Activated CD4-positive, alpha-beta T cell treated with anti-CD3 and anti-CD28 coated beads, Interleukin-2, amount 50 U/mL, for 24 hours (primary cell): ENCODE data around the gene SLC16A12.
"Not testable (repeated sequence)": the region's sequence is repeated elsewhere in the genome, so short reads cannot be mapped to it uniquely, and the experiment has no call there.

ENCODE experiments used
- DNase-seq, 2 donors: peaks; one replicate each; pipeline ENCODE4 v3.0.0-alpha.2; 2020; ENCODE audit warnings: low read depth in 1 of 2, low spot score in 1 of 2

The SLC16A12 gene

DNA sequence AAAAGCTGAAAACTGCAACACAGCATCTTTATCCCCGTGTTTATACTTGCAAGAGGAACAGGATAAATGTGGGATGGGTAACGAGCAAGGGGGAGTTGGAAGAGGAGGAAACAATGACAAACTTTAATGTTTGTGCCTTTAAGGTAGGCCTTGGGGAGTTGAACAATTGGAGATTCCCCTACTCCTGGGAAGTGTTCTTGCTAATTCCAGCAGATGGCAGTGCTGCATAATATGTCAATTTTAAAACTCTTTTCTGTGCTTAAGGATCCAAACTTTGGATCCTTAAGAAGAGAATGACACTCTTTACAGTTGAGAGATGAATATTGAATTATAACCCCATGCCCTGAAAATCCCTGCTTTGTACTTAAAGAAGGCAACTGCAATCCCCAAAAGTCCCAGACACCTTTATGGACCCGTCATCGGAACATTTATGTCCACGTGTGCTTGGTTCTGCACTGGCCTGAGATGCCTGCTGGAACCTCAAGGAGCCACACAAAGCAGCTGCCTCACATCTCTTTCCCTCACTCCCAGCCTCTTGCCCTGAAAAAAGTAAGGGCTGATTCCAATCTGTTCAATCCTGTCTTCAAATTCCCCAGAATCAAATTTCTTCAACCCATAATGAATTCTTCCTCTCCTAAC lies 109.0 kb downstream of the SLC16A12 start:
- DNase-seq, result no peak

DNA sequence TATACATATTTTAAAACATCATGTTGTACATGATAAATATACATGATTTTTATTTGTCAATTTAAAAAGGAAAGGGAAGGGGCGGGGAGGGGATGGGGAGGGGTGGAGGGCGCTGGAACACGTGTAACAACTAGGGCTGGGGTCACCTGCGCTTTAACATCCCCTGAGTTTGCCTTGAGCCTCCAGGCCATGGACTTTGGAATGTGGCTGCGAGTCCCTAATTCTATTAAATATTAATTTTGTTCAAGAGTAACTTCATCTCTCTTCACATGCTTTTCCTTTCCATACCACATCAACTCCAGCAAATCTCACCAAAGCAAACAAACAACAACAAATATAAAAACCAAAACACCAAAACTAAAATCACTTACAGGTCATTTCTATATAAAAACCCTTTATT lies 110.4 kb downstream of the SLC16A12 start:
- no peak for DNase-seq

DNA sequence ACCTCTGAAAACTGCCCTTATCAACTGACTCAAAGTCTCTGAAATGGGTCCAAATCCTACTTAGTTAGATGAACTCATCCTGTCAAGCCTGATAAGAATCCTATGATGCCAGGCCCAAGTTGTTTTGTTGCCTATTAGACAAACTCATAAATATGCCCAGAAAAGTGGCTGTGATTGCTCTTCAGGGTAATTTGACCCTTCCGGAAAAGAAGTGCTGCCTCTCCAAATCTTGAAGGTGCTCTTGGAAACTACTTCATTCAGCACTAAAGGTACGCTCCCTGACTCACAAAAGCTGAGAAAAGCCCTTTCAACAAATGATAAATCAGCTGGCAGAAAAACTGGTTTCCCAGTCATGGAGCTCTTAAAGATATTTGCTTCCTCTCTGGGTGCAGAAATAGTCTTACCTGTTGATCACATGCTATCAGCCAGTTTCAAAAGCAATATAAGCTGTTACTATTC lies 114.3 kb downstream of the SLC16A12 start:
- DNase-seq, result no peak

DNA sequence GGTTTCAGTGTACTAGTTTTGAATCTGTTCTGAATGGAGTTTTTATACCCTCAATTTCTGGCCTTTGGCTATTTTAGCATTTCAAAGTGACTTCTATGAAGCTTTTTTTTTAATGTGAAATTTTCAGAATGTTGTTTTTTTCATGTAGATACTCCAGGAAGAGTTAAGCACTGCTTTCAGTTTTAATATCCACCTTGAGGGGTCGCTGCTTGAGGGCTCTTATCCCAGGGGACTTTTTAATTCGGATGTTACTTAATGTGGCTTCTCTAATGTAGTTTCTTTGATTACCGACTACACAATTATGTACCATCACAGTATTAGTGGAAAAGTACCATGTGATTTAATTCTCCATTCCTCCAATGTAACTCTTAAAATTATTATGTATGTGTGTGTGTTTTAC lies 115.8 kb downstream of the SLC16A12 start:
- no peak for DNase-seq

DNA sequence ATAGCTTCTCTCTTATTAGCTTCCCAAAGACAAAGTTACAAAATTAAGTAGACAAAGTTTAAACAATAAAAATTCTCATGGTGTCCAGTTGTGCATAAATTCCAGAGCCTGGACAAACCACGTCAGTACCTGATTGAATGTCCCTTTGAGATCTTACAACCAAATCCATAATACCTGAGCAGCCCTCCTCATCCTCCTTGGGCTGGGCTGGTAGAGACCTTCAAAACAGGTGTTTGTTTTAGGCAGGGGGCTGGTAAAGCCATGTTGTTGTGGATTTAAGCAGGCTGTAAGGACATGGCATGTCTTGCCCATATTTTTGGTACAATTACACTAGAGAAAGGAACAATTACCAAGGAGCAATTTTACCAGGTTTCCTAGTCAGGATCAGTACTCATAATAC lies 118.9 kb downstream of the SLC16A12 start:
- no peak for DNase-seq

DNA sequence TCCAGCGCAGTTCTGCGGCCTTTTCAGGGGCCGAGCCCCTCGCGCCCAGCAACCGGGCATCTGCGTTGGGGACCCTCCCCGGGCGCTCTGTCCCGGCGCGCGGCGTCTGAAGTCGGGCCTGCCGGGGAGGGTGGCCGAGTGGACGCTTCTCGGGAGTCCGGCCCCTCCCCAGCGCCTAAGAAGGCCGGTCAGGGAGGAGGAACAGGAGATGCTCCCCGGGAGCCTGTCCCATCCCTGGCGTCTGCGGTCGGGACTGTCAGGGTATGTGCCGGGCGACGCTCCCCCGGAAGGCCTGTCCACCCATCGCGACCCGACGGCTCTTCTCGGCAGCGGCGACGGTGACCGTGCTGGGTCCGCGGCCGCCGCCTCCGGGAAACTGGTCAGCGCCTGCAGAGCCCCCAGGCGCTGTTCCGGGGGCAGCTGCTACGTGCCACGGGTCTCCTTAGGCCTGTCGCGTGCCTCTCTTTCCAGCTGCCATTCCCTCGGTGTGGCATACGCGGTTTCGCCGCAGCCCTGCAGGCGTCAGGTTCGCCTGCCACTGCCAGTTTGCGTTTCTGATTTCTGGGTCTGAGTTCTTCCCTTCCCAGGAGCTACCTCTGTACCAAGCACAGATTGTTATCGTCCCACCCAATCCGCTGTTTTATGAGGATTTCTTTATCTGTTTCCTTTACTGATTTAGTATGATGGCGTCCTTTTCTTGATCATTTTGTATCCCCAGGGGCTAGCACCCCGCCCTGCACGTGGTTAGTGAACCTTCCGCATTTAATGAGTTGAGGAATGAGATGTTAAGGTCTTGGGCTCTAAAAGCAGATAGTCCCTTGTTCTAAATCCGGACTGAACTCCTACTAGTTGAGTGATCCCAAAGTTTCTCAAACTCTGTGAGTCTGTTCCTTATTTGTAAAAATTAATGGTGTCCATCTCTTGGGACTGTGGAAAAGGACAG lies 120.2 kb downstream of the SLC16A12 start:
- DNase-seq, result peak in 1 of 2 donors; percentile 17

DNA sequence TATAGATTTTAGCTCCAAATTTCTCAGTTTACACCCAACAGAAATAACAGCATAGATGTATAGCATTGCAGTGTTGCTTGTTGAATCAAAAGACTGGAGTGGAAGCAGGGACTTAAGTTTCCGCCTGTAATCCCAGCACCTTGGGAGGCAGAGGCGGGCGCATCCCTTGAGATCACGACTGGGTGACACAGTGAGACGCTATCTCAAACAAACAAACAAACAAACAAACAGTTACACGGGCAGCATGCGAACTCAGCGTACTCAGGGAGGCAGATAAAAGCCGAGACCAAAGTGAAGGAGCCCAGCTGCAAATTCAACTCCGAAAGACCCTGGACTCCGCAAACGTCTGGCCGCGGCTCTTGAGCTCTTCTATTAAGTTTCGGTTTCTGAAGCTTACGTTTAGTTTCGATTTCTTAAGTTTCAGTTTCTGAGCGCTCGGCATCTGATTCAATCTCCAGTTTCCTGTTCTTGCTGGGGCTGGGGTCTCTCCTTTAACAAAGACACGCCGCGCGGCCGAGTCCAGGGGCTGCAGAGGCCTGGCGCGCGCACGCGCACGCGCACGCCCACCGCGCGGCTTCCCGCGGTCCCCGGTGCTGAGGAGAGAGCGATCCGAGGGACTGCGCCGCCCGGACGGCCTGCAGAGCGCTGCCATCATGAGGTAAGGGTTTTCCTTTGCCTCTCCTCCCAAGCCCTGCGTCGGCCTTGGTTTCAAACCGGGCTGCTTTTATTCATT lies 121.1 kb downstream of the SLC16A12 start, which contains the start of gene IFIT5:
TSS of gene IFIT5 (plus strand) at position 423 of the 733 bp plus-strand sequence. CDS start at position 654, 231 bp downstream.
- DNase-seq, result peak; percentile 39 to 49

DNA sequence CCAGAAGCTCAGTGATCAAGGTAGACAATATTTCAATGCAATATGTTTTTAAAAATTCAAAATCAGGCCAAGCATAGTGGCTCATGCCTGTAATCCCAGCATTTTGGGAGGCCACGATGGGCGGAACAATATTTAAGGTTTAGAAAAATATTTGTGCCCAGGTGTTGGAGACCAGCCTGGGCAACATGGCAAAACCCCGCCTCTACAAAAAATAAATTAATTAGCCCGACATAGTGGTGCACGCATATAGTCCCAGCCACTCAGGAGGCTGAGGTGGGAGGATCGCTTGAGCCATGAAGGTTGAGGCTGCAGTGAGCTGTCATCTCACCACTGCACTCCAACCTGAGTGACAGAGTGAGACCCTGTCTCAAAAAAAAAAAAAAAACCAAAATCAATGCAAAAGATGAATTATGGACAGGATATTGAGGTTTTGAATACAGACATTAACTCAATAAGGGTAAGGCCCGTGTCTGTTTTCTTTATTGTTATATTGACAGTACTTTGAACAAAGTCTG lies 121.9 kb downstream of the SLC16A12 start:
- DNase-seq, result no peak

DNA sequence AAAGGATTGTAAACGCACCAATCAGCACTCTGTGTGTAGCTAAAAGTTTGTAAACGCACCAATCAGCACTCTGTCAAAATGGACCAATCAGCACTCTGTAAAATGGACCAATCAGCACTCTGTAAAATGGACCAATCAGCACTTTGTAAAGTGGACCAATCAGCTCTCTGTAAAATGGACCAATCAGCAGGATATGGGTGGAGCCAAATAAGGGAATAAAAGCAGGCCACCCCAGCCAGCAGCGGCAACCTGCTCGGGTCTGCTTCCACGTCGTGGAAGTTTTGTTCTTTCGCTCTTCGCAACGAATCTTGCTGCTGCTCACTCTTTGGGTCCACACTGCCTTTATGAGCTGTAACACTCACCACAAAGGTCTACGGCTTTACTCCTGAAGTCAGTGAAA lies 123.1 kb downstream of the SLC16A12 start:
- not testable (repeated sequence) for DNase-seq

DNA sequence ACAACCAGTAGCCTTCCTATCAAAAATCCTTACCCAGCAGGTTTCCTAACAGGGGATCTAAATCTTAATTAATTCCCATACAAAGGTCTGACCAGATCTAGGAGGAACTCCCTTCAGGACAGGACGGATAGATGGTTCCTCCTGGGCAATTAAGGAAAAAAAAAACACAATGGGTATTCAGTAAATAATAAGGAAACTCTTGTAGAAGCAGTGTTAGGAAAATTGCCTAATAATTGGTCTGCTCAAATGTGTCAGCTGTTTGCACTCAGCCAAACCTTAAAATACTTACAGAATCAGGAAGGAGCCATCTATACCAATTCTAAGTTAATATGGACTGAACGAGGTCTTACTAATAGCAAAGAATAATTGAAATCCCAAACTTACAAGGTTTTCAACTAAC lies 124.3 kb downstream of the SLC16A12 start:
- DNase-seq, result not testable (repeated sequence)

DNA sequence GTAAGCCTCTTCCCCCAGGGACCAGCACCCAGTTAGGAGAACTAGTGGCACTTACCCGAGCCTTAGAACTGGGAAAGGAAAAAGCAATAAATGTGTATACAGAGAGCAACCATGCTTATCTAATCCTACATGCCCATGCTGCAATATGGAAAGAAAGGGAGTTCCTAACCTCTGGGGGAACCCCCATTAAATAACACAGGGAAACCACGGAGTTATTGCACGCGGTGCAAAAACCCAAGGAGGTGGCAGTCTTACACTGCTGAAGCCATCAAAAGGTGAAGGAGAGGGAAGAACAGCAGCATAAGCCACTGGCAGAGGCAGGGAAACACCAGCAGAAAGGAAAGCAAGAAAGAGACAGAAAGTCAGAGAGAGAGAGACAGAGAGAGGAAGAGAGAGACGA lies 124.8 kb downstream of the SLC16A12 start:
- DNase-seq, result not testable (repeated sequence)

DNA sequence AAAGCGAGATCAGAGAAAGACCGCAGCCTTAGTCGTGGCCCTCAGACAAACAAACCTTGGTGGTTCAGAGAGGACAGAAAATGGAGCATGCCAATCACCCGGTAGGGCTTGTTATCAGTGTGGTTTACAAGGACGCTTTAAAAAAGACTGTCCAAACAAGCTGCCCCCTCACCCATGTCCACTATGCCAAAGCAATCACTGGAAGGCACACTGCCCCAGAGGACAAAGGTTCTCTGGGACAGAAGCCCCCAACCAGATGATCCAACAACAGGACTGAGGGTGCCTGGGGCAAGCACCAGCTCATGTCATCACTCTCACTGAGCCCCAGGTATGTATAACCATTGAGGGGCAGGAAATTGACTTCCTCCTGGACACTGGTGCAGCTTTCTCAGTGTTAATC lies 126.1 kb downstream of the SLC16A12 start:
- not testable (repeated sequence) for DNase-seq

DNA sequence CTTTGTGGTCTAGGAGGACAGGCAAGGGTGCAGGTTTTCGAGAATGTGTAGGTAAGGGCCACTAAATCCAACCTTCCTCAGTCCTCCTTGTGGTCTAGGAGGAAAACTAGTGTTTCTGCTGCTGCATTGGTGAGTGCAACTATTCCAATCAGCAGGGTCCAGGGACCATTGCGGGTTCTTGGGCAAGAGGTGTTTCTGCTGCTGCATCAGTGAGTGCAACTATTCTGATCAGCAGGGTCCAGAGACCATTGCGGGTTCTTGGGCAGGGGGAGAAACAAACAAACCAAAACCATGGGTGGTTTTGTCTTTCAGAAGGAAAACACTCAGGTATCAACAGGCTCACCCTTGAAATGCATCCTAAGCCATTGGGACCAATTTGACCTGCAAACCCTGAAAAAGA lies 127.6 kb downstream of the SLC16A12 start:
- DNase-seq, result not testable (repeated sequence)

DNA sequence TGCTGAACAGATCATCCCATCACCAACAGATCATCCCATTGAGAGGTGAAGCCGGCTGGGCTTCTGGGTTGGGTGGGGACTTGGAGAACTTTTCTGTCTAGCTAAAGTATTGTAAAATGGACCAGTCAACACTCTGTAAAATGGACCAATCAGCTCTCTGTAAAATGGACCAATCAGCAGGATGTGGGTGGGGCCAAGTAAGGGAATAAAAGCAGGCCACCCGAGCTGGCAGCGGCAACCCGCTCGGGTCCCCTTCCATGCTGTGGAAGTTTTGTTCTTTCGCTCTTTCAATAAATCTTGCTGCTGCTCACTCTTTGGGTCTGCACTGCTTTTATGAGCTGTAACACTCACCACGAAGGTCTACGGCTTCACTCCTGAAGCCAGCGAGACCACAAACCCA lies 129.2 kb downstream of the SLC16A12 start:
- DNase-seq, result not testable (repeated sequence)

DNA sequence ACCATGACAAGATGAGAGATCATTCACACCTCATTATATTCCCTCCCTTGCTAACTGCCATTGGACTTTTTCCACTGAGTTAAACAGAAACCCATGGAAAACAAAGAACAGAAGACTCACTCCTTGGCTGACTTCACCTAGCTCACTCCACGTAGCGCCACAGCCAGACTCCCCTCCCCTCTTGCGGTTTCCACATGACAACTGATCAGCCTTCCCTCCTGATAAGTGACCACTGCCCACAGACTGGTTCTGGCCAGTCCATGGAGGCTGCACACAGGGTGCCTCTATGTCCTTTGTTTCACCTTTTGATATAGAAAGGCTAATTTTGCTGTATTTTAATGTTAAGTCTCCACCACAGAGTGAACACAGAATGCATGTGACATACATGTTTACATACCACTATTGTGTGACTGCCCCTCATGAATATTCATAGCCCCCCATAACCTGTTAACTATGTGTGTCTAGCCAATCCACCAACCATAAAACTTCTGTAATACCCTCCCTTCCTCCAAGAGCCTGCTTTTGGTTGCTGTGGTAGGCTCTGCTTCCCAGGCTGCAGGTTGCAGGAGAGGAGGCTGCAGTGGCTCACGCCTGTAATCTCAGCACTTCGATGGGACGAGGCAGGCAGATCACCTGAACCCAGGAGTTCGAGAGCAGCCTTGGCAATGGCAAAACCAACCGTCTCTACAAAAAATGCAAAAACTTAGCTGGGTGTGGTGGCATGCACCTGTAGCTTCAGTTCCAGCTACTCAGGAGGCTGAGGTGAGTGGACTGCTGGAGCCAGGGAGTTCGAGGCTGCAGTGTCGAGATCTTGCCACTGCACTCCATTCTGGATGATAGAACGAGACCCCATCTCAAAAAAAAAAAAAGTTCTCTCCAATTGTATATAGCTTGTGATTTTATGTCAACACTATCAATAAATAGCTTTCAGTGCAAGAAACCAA lies 131.0 kb downstream of the SLC16A12 start:
- DNase-seq, result no peak

DNA sequence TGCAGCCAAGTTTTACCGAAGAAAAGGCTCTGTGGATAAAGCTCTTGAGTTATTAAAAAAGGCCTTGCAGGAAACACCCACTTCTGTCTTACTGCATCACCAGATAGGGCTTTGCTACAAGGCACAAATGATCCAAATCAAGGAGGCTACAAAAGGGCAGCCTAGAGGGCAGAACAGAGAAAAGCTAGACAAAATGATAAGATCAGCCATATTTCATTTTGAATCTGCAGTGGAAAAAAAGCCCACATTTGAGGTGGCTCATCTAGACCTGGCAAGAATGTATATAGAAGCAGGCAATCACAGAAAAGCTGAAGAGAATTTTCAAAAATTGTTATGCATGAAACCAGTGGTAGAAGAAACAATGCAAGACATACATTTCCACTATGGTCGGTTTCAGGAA lies 132.4 kb downstream of the SLC16A12 start:
- DNase-seq, result no peak

DNA sequence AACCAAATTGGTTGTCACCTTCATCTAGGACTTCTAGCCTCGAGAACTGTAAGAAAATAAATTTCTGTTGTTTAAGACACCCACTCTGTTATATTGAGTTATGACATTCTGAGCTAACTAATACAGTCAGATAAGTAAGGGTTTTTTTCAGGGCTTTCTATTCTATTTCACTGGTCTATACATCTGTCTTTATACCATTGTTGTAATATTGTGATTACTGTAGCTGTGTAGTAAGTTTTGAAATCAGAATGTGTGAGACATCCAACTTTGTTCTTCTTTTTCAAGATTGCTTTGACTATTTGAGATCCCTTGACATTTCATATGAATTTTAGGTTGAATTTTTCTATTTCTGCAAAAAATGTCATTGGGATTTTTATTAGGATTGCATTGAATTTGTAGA lies 135.4 kb downstream of the SLC16A12 start:
- DNase-seq, result no peak

DNA sequence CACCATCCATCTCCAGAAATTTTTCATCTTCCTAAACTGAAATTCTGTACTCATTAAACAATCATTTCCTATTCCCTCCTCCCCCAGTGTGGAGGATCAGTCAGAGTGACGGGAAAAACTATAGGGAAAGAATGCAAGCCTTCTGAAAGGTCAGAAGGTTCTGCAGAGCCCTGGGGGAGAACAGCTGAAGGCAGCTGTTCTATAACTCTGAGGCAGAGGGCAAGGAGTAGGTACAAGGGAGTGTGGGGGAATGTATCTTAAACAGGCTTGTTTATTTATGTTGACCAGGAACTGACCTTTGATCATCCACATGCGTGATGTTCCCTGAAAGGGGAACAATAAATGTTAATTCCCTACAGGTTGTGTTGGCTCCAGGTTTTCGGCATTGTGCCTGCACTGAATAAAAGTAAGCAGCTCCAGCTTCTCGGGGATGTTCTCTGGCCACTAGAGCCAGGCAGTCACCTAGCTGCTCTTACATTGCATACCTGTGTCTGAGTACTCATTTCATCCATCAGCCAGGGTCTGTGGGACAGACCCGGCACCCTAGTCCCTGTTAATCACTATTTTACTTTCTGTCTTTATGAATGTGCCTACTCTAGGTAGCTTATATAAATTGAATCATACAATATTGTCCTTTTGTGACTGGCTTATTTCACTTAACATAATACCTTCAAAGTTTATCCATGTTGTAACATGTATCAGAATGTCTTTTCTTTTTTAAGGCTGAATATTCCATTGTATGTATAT lies 137.2 kb downstream of the SLC16A12 start:
- DNase-seq, result no peak

DNA sequence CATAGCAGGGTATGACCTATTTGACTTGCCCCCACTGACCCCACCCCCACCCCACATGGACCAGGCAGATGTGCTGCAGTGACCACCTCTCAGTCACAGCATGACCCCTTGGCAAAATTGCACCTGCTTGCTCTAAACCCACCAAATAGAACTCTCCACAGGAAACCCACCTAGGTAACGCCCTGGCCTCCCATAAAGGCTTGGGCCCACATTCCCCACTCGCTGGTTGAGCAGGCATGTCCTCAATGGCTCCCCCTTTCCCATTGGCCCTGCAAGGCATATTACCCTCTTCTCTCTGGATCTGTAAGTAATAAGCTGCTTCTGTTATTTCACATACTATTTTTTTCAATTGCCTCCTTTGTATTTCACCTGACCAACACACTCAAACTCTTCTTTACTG lies 140.3 kb downstream of the SLC16A12 start:
- DNase-seq, result no peak
